Fibroblast of the conjunctiva (primary cell): Measurements from ENCODE around the gene PRCP.
"Not testable (repeated sequence)": the region's sequence is repeated elsewhere in the genome, so short reads cannot be mapped to it uniquely, and the experiment has no call there.

Source experiments
- DNase-seq: peaks from one replicate; pipeline ENCODE4 v3.0.0-alpha.2; 2010; ENCODE audit warnings: low read depth

PRCP gene

GRCh38 chr11:82900277-82901164 is at the start of gene PRCP:
Gene PRCP, minus strand, starts transcription at chr11:82900430. Its CDS starts 28 bp downstream, at chr11:82900402.
- DNase-seq: peak; percentile 71

GRCh38 chr11:82949352-82949751 is 49.1 kb upstream of the PRCP start:
- DNase-seq: no peak

GRCh38 chr11:82945682-82946081 is 45.5 kb upstream of the PRCP start:
- no peak for DNase-seq

GRCh38 chr11:82945041-82945440 is 44.8 kb upstream of the PRCP start:
- not testable (repeated sequence) for DNase-seq

DNA sequence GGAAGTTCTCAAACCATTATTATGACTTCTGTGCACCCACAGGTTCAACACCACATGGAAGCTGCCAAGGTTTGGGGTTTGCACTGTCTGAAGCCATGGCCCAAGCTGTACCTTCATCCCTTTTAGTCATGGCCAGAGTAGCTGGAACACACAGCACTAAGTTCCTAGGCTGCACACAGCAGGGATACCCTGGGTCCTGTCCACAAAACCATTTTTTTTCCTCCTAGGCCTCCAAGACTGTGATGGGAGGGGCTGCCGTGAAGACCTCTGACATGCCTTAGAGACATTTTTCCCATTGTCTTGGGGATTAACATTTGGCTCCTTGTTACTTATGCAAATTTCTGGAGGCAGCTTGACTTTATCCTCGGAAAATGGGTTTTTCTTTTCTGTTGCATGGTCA is 44.0 kb upstream of the PRCP start:
- no peak for DNase-seq

DNA sequence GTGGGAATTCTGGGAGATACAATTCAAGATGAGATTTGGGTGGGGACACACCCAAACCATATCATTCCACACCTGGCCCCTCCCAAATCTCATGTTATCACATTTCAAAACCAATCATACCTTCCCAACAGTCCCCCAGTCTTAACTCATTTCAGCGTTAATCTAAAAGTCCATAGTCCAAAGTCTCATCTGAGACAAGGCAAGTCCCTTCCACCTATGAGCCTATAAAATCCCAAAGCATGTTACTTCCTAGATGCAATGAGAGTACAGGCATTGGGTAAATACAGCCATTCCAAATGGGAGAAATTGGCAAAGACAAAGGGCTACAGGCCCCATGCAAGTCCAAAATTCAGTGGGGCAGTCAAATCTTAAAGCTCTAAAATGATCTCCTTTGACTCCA is 43.2 kb upstream of the PRCP start:
- DNase-seq: not testable (repeated sequence)

GRCh38 chr11:82942376-82942775 is 42.1 kb upstream of the PRCP start:
- no peak for DNase-seq

- DNase-seq: no peak
Observed at GRCh38 chr11:82939456-82939855, 39.2 kb upstream of the PRCP start.

DNA sequence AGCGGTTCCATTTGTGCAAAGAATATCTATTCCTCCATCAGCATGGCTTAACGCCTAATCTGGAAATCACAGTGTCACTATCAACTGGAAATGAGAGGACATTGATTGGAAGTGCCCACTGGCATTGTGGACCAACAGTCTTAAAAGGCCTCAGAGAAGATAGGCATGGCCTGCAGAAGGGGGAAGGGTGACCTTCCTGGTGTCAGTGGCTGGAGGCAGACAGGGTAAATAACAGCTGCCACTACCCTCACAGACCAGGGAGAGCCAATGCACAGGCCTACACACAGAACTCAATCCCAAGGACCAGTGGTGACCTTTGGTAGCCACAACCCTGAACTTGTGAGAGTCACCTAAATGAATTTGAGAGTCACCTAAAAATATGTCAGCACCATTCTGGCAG is 37.3 kb upstream of the PRCP start:
- no peak for DNase-seq

- DNase-seq: no peak
Observed at GRCh38 chr11:82936261-82936660, 36.0 kb upstream of the PRCP start.

- DNase-seq: no peak
Observed at GRCh38 chr11:82932564-82932963, 32.3 kb upstream of the PRCP start.

DNA sequence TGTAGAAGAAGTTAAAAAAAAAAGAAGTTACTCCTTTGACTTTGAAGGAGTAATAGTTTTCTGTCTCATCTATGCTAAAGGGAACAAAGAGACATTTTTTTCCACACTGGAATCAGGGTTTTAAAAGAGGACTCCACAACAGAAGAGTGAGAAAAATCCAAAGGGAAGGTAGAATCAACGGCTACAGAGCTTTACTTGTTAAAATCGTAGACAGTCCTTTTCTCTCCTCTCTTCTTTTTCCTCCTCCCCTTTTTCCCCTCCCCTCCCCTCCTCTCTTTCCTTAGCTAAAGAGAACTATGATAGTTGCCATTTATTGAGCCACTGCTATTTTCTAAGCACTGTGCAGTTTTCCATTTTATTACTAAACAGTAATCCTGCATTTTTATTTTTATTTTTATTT is 30.5 kb upstream of the PRCP start:
- no peak for DNase-seq

DNA sequence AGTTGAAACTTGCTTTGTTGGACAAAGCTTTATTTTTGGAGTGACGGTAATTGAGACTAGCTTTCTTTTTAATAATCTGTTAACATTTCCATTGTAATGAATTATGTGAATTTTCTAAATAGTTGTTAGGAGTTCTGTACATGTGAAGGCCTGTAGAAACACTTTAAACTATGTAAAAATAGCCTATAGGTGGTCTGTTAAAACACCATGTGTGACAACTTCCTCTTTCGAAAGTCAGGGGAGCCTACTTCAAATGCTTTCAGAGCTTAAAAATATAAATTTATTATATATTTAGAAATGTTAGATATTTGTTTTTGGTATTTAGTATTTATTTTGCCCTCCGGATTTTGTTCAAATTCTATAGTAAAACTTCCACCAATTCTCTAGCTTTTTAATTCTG is 30.0 kb upstream of the PRCP start:
- no peak for DNase-seq

GRCh38 chr11:82929121-82929520 is 28.9 kb upstream of the PRCP start:
- no peak for DNase-seq

DNA sequence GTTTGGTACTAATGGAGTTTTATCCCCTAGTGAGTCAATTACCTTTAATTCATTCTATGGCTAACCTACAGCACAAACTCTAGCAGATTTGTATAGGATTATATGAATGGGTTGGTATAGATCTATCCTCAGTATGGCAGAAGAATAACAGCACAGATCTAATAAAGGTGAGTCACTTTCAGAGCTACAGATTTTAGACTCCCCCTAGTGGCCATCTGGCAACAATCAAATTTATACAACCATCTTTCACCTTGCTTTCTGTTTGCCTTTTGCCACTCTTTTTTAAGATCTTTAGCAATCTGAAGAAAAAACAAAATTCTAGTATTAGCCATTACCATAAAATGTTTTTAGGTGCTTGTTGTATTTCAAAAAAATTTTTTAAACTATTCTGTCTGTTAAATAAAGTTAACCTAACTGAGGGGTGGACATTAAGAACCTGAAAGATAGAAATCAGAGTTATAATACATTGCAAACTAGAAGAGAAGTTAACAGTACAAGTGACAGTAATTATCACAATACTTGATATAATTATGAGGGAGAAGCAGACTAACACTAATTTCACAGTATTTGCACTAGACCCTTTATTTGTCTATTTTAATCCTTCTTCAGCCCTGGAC is 27.1 kb upstream of the PRCP start:
- peak; percentile 38 for DNase-seq

DNA sequence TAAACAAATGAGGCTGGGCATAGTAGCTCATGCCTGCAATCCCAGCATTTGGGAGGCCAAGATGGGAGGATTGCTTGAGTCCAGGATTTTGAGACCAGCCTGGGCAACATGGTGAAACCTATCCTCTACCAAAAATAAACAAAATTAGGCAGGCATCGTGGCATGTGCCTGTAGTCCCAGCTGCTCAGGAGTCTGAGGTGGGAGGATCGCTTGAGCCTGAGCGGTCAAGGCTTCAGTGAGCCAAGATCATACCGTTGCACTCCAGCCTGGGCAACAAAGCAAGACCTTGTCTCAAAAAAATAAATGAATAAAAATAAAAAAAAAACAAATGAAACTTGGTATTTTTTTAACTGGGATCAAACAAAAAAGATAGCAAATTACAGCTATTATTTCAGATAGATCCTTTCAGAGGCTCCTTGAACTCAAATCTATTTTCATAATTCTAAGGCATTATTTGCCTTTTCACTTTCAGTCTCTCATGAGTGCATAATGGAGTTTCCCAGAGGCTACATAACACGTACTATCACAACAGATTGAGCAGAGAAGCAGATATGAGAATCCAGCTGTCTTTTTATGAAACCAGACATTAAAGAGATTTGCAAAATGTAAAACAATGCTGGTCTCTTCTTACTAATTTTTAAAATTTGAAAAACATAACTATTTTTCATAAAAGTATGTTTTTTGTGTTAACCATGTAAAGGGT is 24.4 kb upstream of the PRCP start:
- no peak for DNase-seq

GRCh38 chr11:82922396-82923173 is 22.4 kb upstream of the PRCP start:
- DNase-seq: not testable (repeated sequence)

GRCh38 chr11:82920227-82920626 is 20.0 kb upstream of the PRCP start:
- not testable (repeated sequence) for DNase-seq

- not testable (repeated sequence) for DNase-seq
Observed at GRCh38 chr11:82919786-82920185, 19.6 kb upstream of the PRCP start.

DNA sequence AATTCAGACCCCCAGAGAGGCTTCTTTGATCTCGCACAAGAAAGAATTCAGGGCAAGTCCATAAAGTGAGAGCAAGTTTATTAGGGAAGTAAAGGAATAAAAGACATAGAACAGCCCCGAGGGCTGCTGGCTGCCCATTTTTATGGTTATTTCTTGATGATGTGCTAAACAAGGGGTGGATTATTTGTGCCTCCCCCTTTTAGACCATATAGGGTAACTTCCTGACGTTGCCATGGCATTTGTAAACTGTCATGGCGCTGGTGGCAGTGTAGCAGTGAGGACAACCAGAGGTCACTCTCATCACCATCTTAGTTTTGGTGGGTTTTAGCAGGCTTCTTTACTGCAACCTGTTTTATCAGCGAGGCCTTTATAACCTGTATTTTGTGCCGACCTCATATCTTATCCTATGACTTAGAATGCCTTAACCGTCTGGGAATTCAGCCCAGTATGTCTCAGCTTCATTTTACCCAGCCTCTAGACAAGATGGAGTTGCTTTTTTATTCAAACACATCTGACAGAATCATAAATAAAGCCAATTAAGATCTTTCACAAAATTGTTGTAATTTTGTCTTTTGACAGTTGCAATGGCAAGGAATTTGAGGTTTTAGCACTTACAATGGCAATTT is 8.9 kb upstream of the PRCP start:
- DNase-seq: no peak

GRCh38 chr11:82908311-82908710 is 8.1 kb upstream of the PRCP start:
- DNase-seq: no peak

- no peak for DNase-seq
Observed at GRCh38 chr11:82907371-82907770, 7.1 kb upstream of the PRCP start.
